CD4-positive, alpha-beta T cell treated with Interleukin-2 at 100 ng/mL for 4 hours (primary cell): ENCODE results near the gene SORBS1.
A peak's percentile ranks its signal among the peaks of the same experiment; 100 is the strongest.

Experiments used
- DNase-seq: peaks from one replicate; pipeline ENCODE4 v3.0.0-alpha.2; 2020; ENCODE audit warnings: low spot score

The SORBS1 gene

GRCh38 chr10:95565336-95565735 is 4.2 kb upstream of the SORBS1 start:
- DNase-seq: no peak

GRCh38 chr10:95564291-95564690 is 3.1 kb upstream of the SORBS1 start:
- no peak for DNase-seq

- DNase-seq: no peak
These were observed 1.3 kb upstream of the SORBS1 start for GRCh38 chr10:95562341-95562965.

- no peak for DNase-seq
These were observed 650 bp upstream of the SORBS1 start for GRCh38 chr10:95561864-95562177.

- DNase-seq: peak; percentile 36
These were observed 644 bp downstream of the SORBS1 start for GRCh38 chr10:95560278-95561176.

GRCh38 chr10:95559896-95560277 is 1.3 kb downstream of the SORBS1 start:
- DNase-seq: no peak

GRCh38 chr10:95559471-95559870 is 1.7 kb downstream of the SORBS1 start:
- DNase-seq: no peak

- no peak for DNase-seq
These were observed 2.4 kb downstream of the SORBS1 start for GRCh38 chr10:95558593-95559320.

- no peak for DNase-seq
These were observed 4.0 kb downstream of the SORBS1 start for GRCh38 chr10:95556994-95557767.

- DNase-seq: no peak
These were observed 7.5 kb downstream of the SORBS1 start for GRCh38 chr10:95553674-95554073.

GRCh38 chr10:95552679-95553342 is 8.4 kb downstream of the SORBS1 start:
- no peak for DNase-seq

- no peak for DNase-seq
These were observed 11.0 kb downstream of the SORBS1 start for GRCh38 chr10:95550073-95550672.

GRCh38 chr10:95547791-95548435 is 13.3 kb downstream of the SORBS1 start:
- DNase-seq: no peak

- DNase-seq: no peak
These were observed 14.0 kb downstream of the SORBS1 start for GRCh38 chr10:95547197-95547596.

- no peak for DNase-seq
These were observed 15.2 kb downstream of the SORBS1 start for GRCh38 chr10:95545981-95546380.

GRCh38 chr10:95544783-95545500 is 16.2 kb downstream of the SORBS1 start:
- DNase-seq: no peak

GRCh38 chr10:95543459-95543858 is 17.7 kb downstream of the SORBS1 start:
- DNase-seq: no peak

- DNase-seq: no peak
These were observed 18.4 kb downstream of the SORBS1 start for GRCh38 chr10:95542761-95543160.

- no peak for DNase-seq
These were observed 18.8 kb downstream of the SORBS1 start for GRCh38 chr10:95542330-95542729.

- DNase-seq: no peak
These were observed 20.6 kb downstream of the SORBS1 start for GRCh38 chr10:95540514-95541052.
